Neuronal stem cell (in vitro differentiated cells): ENCODE results near the gene COCH.

ENCODE experiments used
- DNase-seq: peaks from one replicate; pipeline ENCODE4 v3.0.0-alpha.2; 2013; ENCODE audit warnings: low spot score
- H2AFZ ChIP-seq: one replicate; pipeline ENCODE4 v1.6.1; 2013; ENCODE audit warnings: mild to moderate bottlenecking, low read length, inconsistent platforms
- H2AK5ac ChIP-seq: 2 replicates; pipeline ENCODE4 v1.6.1; 2013; ENCODE audit warnings: low read depth, mild to moderate bottlenecking, inconsistent platforms, low read length, moderate library complexity, mixed read lengths
- H2BK120ac ChIP-seq: 2 replicates; pipeline ENCODE4 v1.6.1; 2013; ENCODE audit warnings: low read depth, mild to moderate bottlenecking, inconsistent platforms, low read length, moderate library complexity, mixed read lengths
- H2BK12ac ChIP-seq: one replicate; pipeline ENCODE4 v1.6.1; 2013; ENCODE audit warnings: low read length, inconsistent platforms
- H2BK15ac ChIP-seq: 2 replicates; pipeline ENCODE4 v1.6.1; 2013; ENCODE audit warnings: mild to moderate bottlenecking, low read length, inconsistent platforms, mixed read lengths
- H2BK5ac ChIP-seq: one replicate; pipeline ENCODE4 v1.6.1; 2013; ENCODE audit warnings: inconsistent platforms, mild to moderate bottlenecking, low read length, moderate library complexity
- H3K14ac ChIP-seq: one replicate; pipeline ENCODE4 v1.6.1; 2013; ENCODE audit warnings: low read length, inconsistent platforms
- H3K18ac ChIP-seq: 2 replicates; pipeline ENCODE4 v1.6.1; 2013; ENCODE audit warnings: low read length, inconsistent platforms
- H3K23ac ChIP-seq: 2 replicates; pipeline ENCODE4 v1.6.1; 2013; ENCODE audit warnings: low read depth, mild to moderate bottlenecking, mixed read lengths, low read length, inconsistent platforms; ENCODE audit not compliant: poor library complexity
- H3K27ac ChIP-seq: replicated peaks from 3 replicates; pipeline ENCODE4 v1.5.1; 2013; ENCODE audit warnings: low read length, inconsistent platforms
- H3K27me3 ChIP-seq, 3 experiments: 2 replicates each; pipeline ENCODE4 v1.6.1; 2013; ENCODE audit warnings: low read length in 3 of 3, mild to moderate bottlenecking in 2 of 3, inconsistent platforms in 1 of 3, low read depth in 1 of 3, mixed read lengths in 1 of 3, moderate library complexity in 1 of 3; ENCODE audit not compliant: control insufficient read depth in 3 of 3, insufficient read depth in 3 of 3
- H3K36me3 ChIP-seq, 2 donors: replicated peaks in 1 of 2; 2 replicates each; pipeline ENCODE4 v1.6.1; 2013; ENCODE audit warnings: low read length in 2 of 2; ENCODE audit not compliant: control insufficient read depth in 2 of 2, insufficient read depth in 2 of 2
- H3K4ac ChIP-seq: 2 replicates; pipeline ENCODE4 v1.6.1; 2013; ENCODE audit warnings: inconsistent platforms, mild to moderate bottlenecking, low read length, moderate library complexity
- H3K4me1 ChIP-seq, 2 donors: 1 replicate in 1 of 2; 2 replicates in 1 of 2; pipeline ENCODE4 v1.6.1; 2013; ENCODE audit warnings: low read length in 2 of 2, low read depth in 1 of 2; ENCODE audit not compliant: control insufficient read depth in 2 of 2, insufficient read depth in 1 of 2
- H3K4me2 ChIP-seq: one replicate; pipeline ENCODE4 v1.6.1; 2013; ENCODE audit warnings: mild to moderate bottlenecking, low read length, inconsistent platforms; ENCODE audit not compliant: insufficient read depth, poor library complexity, severe bottlenecking
- H3K4me3 ChIP-seq, 2 donors: 2 replicates each; pipeline ENCODE4 v1.5.1; 2013; ENCODE audit warnings: low read length in 2 of 2, mild to moderate bottlenecking in 2 of 2, inconsistent platforms in 1 of 2, moderate library complexity in 1 of 2
- H3K79me1 ChIP-seq: one replicate; pipeline ENCODE4 v1.6.1; 2013; ENCODE audit warnings: low read depth, mild to moderate bottlenecking, inconsistent platforms, low read length, moderate library complexity
- H3K9ac ChIP-seq: one replicate; pipeline ENCODE4 v1.6.1; 2013; ENCODE audit warnings: mild to moderate bottlenecking, low read depth, low read length, inconsistent platforms; ENCODE audit not compliant: poor library complexity
- H3K9me3 ChIP-seq, 2 donors: replicated peaks in 1 of 2; 2 replicates each; pipeline versions ENCODE3 to v1.6.1; 2013; ENCODE audit warnings: low read length in 2 of 2, mild to moderate bottlenecking in 2 of 2, inconsistent platforms in 1 of 2, low read depth in 1 of 2, mixed read lengths in 1 of 2, moderate library complexity in 1 of 2; ENCODE audit not compliant: control insufficient read depth in 2 of 2, insufficient read depth in 1 of 2
- H4K8ac ChIP-seq: one replicate; pipeline ENCODE4 v1.6.1; 2013; ENCODE audit warnings: low read depth, mild to moderate bottlenecking, inconsistent platforms, low read length, moderate library complexity
- H4K91ac ChIP-seq: one replicate; pipeline ENCODE4 v1.6.1; 2013; ENCODE audit warnings: low read length, low read depth, mild to moderate bottlenecking, inconsistent platforms; ENCODE audit not compliant: poor library complexity
- WGBS, 2 donors: extraction: QIAGEN DNeasy Blood & Tissue Kit; methylation state at CpG; one replicate each; pipeline ENCODE4 v1.1.7; 2013; ENCODE audit warnings: missing lambda C conversion rate in 2 of 2, mixed read lengths in 1 of 2; ENCODE audit not compliant: insufficient read length in 2 of 2, insufficient replicate concordance in 1 of 2; ENCODE audit errors: extremely low coverage in 2 of 2; 5-methylcytosine and 5-hydroxymethylcytosine counted together

The COCH gene

DNA sequence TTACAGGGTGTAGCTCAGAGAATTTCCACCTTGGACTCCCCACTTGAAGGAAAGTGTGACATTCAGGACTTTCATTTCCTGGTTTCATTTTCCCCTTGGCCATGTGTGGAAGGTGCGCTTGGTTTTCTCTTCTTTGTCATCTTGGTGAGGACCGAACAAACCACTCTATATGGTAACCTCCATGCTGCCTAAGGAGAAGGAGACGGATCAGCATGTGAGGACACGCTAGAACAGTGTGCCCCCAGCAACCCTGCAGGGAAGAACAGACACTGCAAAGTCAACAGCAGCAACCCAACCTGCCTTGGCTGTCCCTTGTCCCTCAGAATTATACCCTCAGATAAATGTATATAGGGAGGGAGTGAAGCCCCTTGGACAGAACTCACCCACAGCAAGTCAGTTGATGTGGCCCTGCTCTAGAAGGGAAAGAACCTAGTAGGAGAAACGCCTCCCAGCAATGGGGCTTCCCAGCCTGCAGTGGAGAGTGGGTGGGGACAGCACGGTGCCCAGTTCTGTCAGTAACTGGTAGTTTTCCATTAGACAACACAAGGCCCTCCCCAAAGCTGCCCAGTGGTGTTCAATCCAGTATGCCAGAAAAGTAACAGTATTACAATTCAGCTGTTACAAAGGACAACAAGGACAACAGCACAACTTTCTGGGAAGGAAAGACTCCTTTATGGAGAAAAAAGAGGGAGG lies 18.9 kb upstream of the COCH start:
- Histone ChIP-seq H3K4me3 (no peak overlapping the region), H3K9me3 (no peaks in the 10 kb centered on the region), H2BK12ac (no peak overlapping the region), H2BK120ac (no peak overlapping the region), H3K14ac (no peak overlapping the region), H3K36me3 (no peaks in the 10 kb centered on the region), H3K4ac (no peak overlapping the region), H3K4me2 (no peak overlapping the region), H3K23ac (no peak overlapping the region), H3K79me1 (no peaks in the 10 kb centered on the region), H4K8ac (no peak overlapping the region), H2AK5ac (no peak overlapping the region), H3K27me3 (peaks cover 0 to 2% (median 0%) of the 10 kb centered on the region in 3 experiments), H3K9ac (no peak overlapping the region), H3K27ac (no peak overlapping the region), H4K91ac (no peak overlapping the region), H2BK5ac (no peak overlapping the region), H2AFZ (no peak overlapping the region), H2BK15ac (no peak overlapping the region), H3K4me1 (no peaks in the 10 kb centered on the region), H3K18ac (peak overlapping the region; percentile 13)
- DNase-seq: no peak
- no CpG with 5 or more reads among the region's 6 CpGs for whole genome bisulfite sequencing, 2 donors

DNA sequence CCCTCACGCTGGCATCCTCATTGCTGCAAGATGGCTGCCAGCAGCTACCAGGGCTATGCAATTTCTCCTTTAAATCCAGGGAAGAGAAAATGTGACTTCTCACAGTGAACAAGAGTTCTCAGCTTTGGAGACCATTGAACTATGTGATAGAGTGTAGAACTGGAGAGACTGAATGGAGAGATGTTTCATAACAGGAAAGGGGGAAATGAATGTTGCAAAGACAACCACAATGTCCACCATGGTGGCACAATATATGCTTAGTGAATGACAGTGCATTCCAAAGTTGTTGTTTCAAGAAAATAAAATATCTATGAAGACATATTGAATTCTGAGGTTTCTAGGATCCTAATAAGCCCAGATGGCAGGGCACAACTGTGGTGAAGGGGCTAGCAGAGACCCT lies 13.2 kb upstream of the COCH start:
- Histone ChIP-seq H3K4me3 (no peak overlapping the region), H3K18ac (no peak overlapping the region), H2AFZ (no peak overlapping the region), H2BK120ac (no peak overlapping the region), H2BK5ac (no peak overlapping the region), H3K23ac (no peak overlapping the region), H2AK5ac (no peak overlapping the region), H3K4ac (no peak overlapping the region), H2BK15ac (no peak overlapping the region), H3K36me3 (no peaks in the 10 kb centered on the region), H3K4me2 (no peak overlapping the region), H3K79me1 (no peaks in the 10 kb centered on the region), H3K14ac (no peak overlapping the region), H2BK12ac (no peak overlapping the region), H3K27me3 (peaks cover 0 to 20% (median 0%) of the 10 kb centered on the region in 3 experiments), H3K27ac (no peak overlapping the region), H4K8ac (no peak overlapping the region), H4K91ac (no peak overlapping the region), H3K4me1 (no peaks in the 10 kb centered on the region), H3K9ac (no peak overlapping the region), H3K9me3 (no peaks in the 10 kb centered on the region)
- WGBS, 2 donors: no CpG with 5 or more reads among the region's 1 CpG
- no peak for DNase-seq

DNA sequence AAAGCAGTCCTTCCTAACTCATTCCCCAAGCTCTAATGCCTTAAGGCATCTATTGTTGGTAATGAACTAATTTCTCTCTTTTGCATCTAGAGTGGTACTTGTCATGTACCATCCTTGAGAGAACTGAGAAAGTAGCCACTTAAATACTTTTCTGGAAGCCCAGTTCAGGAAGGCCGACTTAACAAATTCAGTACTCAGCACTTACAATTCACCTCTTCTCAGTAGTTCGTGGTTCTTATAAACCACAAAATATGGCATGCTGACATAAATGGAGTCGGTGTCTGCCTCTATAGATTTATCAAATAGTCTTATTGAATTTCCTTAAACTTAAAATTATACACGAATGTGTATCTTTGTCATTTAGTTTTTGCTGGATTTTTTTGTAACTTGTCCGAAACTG lies 9.4 kb upstream of the COCH start:
- H3K18ac ChIP-seq: no peak overlapping the region
- H3K27ac ChIP-seq: no peak overlapping the region
- H2BK12ac ChIP-seq: no peak overlapping the region
- H3K14ac ChIP-seq: no peak overlapping the region
- DNase-seq: no peak
- H3K36me3 ChIP-seq: no peaks in the 10 kb centered on the region
- H3K9me3 ChIP-seq: no peaks in the 10 kb centered on the region
- no peak overlapping the region for H2BK5ac ChIP-seq
- no peak overlapping the region for H4K91ac ChIP-seq
- WGBS, 2 donors: no CpG with 5 or more reads among the region's 5 CpGs
- no peak overlapping the region for H2AFZ ChIP-seq
- no peak overlapping the region for H4K8ac ChIP-seq
- H3K23ac ChIP-seq: no peak overlapping the region
- no peak overlapping the region for H3K4ac ChIP-seq
- peaks cover 0 to 33% (median 0%) of the 10 kb centered on the region in 3 experiments for H3K27me3 ChIP-seq
- no peaks in the 10 kb centered on the region for H3K79me1 ChIP-seq
- H2BK120ac ChIP-seq: no peak overlapping the region
- H2AK5ac ChIP-seq: no peak overlapping the region
- H2BK15ac ChIP-seq: no peak overlapping the region
- H3K9ac ChIP-seq: no peak overlapping the region
- no peak overlapping the region for H3K4me3 ChIP-seq
- H3K4me2 ChIP-seq: no peak overlapping the region
- H3K4me1 ChIP-seq: no peaks in the 10 kb centered on the region

DNA sequence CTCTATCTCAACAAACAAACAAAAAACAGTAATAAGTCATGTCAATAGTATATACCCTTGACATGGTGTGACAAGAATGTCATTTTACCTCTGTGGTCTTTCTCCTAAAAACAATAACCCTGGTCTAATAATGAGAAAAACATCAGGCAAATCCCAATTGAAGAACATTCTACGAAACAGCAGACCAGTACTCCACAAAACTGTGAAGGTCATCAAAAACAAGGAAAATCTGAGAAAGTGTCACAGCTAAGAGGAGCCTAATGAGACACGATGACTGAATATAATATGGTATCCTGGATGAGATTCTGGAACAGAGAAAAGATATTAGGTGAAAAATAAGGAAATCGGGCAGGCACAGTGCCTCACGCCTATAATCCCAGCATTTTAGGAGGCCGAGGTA lies 5.6 kb upstream of the COCH start:
- no peak overlapping the region for H2BK15ac ChIP-seq
- no peaks in the 10 kb centered on the region for H3K9me3 ChIP-seq
- no peak overlapping the region for H3K4ac ChIP-seq
- H4K91ac ChIP-seq: no peak overlapping the region
- no peak overlapping the region for H2BK5ac ChIP-seq
- H2AFZ ChIP-seq: no peak overlapping the region
- peaks cover 0 to 64% (median 8%) of the 10 kb centered on the region in 3 experiments for H3K27me3 ChIP-seq
- no peaks in the 10 kb centered on the region for H3K79me1 ChIP-seq
- no peak overlapping the region for H3K4me2 ChIP-seq
- no peak for DNase-seq
- H2BK12ac ChIP-seq: no peak overlapping the region
- no peak overlapping the region for H3K14ac ChIP-seq
- no peaks in the 10 kb centered on the region for H3K36me3 ChIP-seq
- no peak overlapping the region for H3K18ac ChIP-seq
- WGBS, 2 donors: no CpG with 5 or more reads among the region's 5 CpGs
- no peak overlapping the region for H3K27ac ChIP-seq
- H3K4me1 ChIP-seq: peaks cover under 1 to 3% of the 10 kb centered on the region in 2 donors
- H3K9ac ChIP-seq: no peak overlapping the region
- no peak overlapping the region for H2BK120ac ChIP-seq
- no peak overlapping the region for H4K8ac ChIP-seq
- H3K4me3 ChIP-seq: no peak overlapping the region
- H3K23ac ChIP-seq: no peak overlapping the region
- H2AK5ac ChIP-seq: no peak overlapping the region
